GM19395 (cell line): ENCODE results near the gene AVPR2.

Source experiments
- ATAC-seq: cut with Tn5 transposase; IDR thresholded peaks from one replicate; pipeline ENCODE4 v1.9.1; 2021; ENCODE audit warnings: mild to moderate bottlenecking, moderate library complexity; ENCODE audit not compliant: unreplicated experiment

The AVPR2 gene

GRCh38 chrX:153948847-153949805, 44.7 kb downstream of the AVPR2 start:
- no peak for ATAC-seq

- no peak for ATAC-seq
These were observed 45.7 kb downstream of the AVPR2 start for GRCh38 chrX:153950127-153950526.

DNA sequence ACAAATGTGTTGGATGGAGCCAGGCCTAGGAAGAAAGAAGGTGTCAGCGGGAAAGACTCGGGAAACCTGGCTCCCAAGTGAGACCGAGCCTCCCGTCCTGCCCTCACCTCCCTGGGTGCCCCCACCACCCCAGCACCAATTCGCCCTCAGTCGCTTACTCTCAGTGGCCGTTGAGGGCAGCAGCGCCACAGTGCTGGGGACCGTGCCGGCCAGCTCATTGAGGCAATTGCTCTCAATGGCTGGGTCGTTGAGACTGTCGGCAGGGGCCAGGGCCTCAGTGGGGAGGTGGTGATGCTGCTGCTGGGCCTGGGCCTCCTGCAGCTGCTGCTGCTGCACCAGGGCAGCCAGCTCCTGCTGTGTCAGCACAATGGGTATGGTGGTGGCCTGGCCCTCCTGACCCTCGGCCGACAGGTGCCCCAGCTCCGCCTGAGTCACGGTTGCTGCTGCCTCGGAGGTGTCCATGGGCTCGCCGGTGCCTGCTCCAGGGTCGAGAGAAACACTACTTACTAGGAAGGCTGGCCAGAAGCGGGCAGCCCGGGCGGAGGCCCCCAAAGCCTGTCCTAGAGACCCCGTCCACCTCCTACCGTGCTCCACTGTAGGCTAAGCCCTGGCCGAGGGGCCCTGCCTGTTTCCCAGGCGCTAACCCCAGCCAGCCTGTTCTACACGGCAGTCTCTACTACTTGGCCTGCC, 47.4 kb downstream of the AVPR2 start:
- ATAC-seq, result no peak

DNA sequence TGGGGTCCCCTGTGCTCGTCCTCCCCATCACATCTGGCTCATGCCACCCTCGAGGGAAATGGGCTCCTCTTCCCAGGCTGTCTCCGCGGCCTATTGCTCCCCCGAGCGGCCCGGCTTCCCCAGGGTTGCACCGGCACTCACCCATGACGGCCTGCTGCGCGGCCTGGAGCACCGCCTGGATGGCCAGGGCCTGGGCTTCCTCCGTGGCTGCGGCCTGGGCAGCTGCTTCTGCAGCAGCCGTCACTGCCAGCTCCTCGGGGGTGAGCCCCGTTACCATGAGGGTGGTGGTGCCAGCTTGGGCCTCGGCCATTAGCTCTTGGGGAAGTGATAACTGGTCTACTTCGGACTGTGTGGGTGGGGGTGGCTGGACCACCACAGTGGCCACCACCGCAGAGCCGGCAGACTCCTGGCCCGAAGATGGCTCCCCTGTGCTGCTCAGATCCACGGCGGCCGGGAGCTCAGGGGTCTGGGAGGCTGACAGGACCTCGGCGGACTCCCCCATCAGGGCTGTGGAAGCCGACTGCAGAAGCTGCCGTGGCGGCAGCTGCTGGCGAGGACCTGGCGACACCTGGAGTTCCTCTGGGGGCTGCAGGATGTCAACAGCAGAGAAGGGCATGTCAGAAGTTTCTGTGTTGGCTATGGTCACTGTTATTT, 48.0 kb downstream of the AVPR2 start:
- no peak for ATAC-seq

GRCh38 chrX:153953342-153953830, 48.9 kb downstream of the AVPR2 start:
- ATAC-seq, result peak; percentile 68

DNA sequence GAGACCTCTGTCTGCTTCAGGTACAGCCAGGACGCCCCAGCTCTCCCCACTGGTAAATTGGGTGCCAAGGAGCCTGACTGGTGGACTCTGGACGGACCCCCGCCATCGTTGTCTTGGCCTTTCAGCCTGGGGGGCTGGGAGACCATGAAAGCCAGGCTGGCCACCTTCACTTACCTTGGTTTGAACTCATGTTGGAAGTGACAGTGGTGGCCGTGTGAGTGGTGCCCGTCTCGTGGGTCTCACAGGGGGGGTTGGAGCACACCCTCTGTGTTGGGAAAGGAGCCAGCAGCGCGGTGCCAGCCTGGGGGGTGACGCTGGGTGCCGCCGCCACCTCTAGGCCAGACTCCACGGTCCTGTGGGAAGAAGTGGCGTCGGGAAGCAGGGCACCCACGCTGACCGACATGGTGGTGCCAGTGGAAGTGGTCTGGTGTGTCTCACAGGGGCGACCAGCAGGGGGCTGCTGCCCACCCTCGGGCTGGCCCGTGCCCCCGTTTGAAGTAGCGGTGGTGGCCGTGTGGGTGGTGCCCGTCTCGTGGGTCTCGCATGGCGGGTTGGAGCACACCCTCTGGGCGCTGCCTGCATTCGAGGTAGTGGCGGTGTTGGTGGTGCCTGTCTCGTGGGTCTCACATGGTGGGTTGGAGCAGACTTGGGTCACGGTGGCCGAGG, 49.6 kb downstream of the AVPR2 start:
- ATAC-seq, result no peak

DNA sequence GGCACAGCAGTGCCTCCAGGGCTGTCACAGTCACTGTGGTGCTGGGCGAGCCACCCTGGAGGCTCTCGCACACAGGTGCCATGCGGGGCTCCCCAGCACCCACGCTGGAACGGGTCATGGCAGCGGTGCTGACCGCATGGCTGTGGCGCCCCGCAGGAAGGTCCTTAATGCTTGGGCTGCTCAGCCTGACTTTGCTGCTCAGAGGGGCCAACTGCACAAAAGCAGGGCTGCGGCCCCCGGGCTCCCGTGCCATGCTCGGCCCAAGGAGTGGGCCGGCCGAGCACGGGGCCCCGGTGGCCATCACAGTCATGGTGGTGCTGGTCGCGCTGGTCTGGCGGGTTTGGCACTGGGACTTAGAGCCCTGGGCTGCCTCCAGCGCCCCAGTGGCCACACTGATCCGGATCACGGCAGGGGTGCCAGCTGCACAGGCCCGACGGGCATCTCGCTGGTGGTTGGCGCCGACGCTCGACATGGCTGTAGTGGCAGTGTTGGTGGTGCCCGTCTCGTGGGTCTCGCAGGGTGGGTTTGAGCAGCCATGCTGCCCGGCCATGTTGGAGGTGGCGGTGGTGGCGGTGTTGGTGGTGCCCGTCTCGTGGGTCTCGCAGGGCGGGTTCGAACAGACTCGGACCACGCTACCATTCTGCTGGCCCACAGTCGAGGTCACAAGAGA, 50.2 kb downstream of the AVPR2 start:
- ATAC-seq, result no peak

GRCh38 chrX:153955228-153955732, 50.8 kb downstream of the AVPR2 start:
- no peak for ATAC-seq

DNA sequence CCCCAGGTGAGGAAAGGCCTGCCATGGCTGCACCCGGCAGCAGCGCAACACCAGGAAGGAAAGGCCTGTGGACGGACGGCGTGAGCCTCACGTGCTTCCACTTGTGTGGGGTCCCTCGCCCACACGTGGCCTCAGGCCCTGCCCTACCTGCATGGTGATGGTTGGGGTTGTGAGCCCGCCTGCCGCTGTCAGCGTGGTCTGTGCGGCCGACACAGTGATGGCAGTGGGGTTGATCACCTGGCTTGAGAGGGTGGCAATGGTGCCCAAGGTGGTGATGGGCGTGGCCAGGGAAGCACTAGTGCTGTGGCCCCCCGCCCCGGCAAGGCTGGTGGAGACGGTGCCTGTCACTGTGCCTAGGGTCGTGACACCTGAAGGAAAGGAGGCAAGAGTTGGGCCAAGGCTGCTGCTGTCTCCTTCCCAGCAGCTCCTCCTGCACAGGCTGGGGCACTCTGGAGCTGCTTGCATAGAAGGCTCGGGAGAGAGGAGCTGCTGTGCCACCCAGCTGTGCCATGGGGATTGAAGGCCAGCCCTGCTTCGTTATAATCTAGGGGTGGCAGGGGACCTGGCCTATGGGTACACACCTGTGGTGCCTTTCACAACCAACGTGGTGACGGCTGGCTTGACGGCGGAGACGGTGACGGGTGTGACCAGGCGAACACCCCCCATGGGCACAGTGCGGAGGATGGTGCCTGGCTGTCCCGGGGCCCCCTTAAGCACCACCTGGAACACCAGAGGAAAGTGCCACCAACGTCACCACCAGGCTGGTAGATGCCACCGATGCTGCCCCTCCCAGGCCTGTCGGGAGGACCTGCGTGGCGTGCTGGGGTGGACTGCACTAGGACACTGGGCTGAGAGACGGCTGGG, 51.8 kb downstream of the AVPR2 start:
- no peak for ATAC-seq
